Esophagus mucosa (tissue), 1 donor: ENCODE data around the gene KCNA1. TPM values are rescaled to one million over a fixed set of nuclear protein-coding genes. Genes with fewer than 3 reads are reported as not detected.
A peak's percentile ranks its signal among the peaks of the same experiment; 100 is the strongest.

ENCODE experiments used
- ATAC-seq: fragments of 200-7000 bp; cut with Tn5 transposase; one replicate; pipeline ENCODE4 v1.9.1; 2020
- total RNA-seq: library from RNA; stranded (reverse); gene quantifications from one replicate; pipeline ENCODE4 v1.2.4, GENCODE V29; 2023
- donor health status: DM: yes; HTN: yes; CAD: no.

Gene KCNA1
- total RNA-seq, 1 donor from 2014 or later, result not detected

DNA sequence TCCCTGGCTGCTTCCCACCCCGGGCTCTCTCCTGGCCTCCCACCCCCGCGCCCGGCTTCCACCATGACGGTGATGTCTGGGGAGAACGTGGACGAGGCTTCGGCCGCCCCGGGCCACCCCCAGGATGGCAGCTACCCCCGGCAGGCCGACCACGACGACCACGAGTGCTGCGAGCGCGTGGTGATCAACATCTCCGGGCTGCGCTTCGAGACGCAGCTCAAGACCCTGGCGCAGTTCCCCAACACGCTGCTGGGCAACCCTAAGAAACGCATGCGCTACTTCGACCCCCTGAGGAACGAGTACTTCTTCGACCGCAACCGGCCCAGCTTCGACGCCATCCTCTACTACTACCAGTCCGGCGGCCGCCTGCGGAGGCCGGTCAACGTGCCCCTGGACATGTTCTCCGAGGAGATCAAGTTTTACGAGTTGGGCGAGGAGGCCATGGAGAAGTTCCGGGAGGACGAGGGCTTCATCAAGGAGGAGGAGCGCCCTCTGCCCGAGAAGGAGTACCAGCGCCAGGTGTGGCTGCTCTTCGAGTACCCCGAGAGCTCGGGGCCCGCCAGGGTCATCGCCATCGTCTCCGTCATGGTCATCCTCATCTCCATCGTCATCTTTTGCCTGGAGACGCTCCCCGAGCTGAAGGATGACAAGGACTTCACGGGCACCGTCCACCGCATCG is 1.8 kb downstream of the KCNA1 start:
- ATAC-seq, result no peak

- ATAC-seq, result no peak
Measured at GRCh38 chr12:4914720-4915119, 5.0 kb downstream of the KCNA1 start.

- no peak for ATAC-seq
Measured at GRCh38 chr12:4915752-4916151, 6.0 kb downstream of the KCNA1 start.

DNA sequence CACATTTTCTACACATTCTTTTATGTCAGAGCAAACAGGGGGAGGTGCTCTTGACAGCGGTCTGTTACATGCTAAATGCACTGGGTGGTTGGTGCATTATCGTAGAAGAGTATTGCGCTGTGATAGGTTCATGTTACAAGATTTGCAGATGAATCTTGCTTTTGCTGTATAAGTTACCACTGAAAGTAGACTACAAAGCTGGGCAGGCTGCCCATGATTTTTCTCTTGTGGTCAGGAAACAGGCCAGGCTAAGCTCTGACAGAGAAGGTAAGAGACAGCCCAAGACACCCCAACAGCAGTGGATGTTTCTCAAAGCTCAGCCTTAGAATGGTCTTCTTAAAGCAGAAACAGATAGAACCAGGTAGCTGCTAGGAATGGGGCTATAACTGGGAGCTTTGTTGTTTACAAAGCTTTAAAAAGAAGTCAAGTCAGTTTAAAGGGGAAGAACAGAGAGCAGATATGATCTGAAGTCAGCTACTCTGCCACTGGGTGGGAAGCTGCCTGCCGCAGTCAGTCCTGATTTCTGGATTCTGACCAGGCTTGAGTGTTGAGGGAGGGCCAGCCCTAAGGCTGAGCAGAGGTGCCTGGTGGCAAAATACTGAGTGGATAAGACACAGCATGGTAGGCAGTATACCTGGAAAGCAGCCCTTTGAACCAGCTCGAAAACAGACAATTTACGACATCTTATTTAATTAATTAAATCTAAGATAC is 9.4 kb downstream of the KCNA1 start:
- ATAC-seq, result no peak

DNA sequence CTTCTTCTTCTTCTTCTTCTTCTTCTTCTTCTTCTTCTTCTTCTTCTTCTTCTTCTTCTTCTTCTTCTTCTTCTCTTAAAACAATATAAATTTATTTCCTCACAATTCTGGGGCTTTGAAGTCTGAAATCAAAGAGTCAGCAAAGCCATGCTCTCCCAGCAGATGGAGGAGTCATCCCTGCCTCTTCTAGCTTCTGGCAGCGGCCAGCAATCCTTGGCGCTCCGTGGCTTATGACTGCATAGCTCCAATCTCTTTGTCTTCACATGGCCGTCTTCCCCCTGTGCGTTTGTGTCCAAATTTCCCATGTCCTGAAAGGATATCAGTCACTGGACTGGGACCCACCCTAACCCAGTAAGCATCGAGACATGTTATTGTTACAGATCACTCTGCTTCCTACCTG is 22.9 kb downstream of the KCNA1 start:
- no peak for ATAC-seq

- ATAC-seq, result no peak
Measured at GRCh38 chr12:4933411-4933810, 23.7 kb downstream of the KCNA1 start.

DNA sequence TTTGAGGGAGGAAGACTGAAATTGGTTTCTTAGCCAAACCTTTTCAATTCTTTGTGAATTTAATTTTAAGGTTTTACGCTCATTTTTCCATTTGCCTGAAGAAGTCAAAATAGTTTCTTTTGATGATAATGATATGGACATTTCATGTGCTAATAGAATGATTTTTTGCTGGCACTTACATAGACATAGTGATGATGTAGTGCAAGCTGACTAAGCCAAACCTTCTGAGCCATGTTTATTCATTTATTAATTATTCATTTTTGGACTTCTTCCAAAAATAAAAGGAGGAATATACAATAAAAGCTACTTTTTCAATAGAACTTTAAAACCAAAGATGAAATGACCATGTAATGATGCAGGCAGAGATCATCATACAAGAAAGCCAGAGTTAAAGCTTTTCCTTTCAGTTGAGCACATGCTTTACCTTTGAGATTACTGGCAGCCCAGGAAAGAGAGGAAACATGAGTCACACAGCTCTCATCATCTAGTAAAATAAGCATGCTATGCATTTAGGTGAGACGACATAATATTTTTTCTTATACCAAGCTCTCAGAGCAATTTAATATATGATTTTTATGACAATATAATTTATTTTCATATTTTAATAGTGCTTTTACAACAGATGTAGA is 24.8 kb downstream of the KCNA1 start:
- ATAC-seq, result no peak

GRCh38 chr12:4938900-4939299 is 29.2 kb downstream of the KCNA1 start:
- ATAC-seq, result peak; percentile 73

DNA sequence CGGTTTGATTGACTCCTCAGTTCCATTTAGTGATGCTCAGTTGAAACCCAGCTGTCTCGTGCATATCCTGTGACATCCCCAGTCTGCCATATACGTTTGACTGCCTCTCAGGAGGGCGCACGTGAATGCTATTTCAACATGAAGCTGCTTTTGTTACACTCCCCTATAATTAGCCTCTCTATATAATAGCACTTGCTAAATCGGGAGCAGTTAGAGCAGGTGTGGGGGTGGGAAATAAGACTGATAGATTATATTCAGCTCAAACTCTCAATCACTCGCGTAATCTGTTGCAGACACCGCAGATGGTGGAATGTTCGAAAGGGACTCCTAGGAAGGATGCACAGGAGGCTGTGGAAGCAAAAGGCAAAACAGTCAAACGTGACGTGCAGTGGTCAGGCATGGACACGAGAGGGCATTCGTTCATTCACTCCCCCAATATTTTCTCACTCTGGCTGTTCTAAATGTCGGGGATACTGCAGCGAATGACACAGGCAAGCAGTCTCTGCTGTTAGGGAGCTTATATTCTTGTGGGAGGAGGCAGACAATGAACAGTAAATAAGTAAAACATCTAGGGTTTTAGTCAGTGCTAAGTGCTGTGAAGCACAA is 29.8 kb downstream of the KCNA1 start:
- ATAC-seq, result no peak

GRCh38 chr12:4943067-4943937 is 33.6 kb downstream of the KCNA1 start:
- ATAC-seq, result no peak

- ATAC-seq, result no peak
Measured at GRCh38 chr12:4943938-4944284, 34.2 kb downstream of the KCNA1 start.

- ATAC-seq, result no peak
Measured at GRCh38 chr12:4947253-4947652, 37.5 kb downstream of the KCNA1 start.

DNA sequence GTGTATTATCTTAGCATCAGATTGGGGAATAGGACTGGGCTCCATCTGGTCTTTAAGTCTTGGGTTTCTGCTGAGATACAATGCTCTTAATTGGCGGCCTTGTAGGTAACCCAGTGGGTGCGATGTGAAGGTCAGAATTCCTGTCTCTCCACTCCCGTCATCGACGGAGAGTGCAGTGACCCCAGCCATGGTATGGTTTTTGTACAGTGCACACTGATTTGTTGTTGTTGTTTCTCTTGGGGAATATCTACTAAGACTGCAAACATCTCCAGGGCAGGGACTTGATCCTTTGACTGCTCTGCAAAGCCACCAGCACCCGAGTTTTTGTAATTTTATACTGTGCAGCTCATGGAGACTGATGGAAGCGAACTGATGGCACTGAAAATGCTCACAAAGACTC is 41.4 kb downstream of the KCNA1 start:
- ATAC-seq, result no peak

- ATAC-seq, result no peak
Measured at GRCh38 chr12:4951601-4952000, 41.9 kb downstream of the KCNA1 start.

GRCh38 chr12:4954621-4955354 is 45.1 kb downstream of the KCNA1 start:
- no peak for ATAC-seq

DNA sequence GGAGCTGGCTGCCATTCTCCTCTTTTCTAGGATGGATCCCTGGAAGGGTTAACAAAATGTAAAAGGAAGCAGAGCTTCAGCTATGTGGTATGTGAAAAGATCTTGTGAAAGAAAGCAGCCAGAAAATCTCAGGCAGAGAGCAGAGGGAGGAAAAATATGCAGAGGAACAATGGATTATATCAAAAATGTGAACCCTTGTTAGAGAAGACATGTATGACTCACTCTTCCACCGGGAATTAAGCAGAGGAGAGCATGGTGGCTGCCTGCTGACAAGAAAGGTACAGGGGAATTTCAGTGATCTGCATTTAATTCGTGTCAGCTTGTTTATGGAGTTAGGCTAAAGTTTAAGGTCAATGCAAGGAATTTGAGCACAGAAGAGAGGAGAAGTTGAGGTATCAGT is 46.3 kb downstream of the KCNA1 start:
- ATAC-seq, result no peak

- ATAC-seq, result no peak
Measured at GRCh38 chr12:4956968-4957367, 47.3 kb downstream of the KCNA1 start.

DNA sequence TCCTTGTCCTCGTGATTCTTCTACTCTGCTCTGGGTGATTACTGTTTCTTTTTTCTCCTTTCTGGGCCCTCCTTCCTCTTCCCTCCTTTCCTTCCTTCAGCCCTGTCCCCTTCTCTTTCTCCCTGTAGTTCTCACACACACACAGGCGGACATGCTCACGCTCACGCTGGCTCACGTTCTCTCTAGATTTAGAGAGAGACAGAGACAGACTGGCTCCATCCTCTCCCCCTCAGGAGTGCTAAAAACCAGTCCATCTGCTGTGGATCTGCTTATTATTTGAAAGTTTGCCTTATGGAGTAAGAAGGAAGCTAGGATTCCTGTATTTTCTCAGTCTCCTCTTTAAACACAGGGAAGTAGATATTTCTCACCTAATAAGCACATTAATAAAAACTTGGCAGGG is 48.1 kb downstream of the KCNA1 start:
- ATAC-seq, result no peak

DNA sequence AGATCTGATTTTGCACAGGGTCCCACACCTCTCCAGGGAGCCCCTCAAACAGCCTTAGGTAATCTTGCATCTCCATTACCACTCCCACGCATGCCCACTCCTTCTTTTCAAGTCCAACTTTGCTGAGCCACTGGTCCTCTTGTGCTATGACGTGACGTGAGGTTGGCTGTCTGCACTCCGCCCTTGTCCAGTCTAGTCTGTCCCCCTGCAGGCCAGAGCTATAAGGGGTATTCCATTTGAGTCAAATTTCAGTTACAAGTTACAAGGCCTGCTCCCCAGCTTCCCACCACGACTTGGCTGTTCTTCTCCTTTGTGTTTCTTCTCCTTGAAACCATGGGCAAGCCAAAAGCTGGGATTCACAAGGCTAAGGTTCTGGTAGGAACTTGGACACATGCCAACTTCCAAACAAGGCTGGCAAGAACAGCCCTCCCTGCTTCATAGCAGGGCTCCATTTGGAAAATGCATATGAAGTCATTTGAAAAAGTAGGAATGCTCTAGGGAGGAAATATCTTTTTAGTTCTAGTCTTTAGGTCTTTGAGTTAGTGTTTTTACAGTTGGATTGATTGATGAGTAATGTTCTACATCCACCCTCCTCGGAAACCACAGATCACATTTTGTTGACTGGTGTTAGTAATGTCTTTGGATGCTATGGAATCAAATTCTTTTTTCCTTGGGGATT is 49.1 kb downstream of the KCNA1 start:
- ATAC-seq, result no peak

- ATAC-seq, result no peak
Measured at GRCh38 chr12:4959381-4959780, 49.7 kb downstream of the KCNA1 start.

DNA sequence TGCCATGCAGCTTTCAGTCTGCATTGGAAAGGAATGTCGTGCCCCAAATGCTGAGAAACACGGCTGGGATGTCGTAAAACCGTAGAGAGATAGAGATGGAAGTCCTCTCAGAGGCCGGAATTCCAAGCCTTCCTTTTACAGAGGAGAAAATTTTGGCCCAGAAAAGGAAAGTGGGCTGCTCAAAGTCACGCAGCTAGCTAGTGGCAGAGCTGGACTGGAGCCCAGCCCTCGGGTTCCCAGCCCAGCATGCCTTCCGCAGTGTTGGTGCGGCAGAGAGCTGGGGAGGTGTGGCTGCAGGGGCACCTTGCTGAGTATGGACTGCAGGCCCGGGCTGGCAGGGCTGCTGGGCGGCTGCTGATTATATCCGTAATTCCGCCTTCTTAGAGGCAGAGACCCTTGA is 50.3 kb downstream of the KCNA1 start:
- ATAC-seq, result no peak
